DMS 273 (cell line): Measurements from ENCODE around the gene CACNA1B.
"Not testable (repeated sequence)": the region's sequence is repeated elsewhere in the genome, so short reads cannot be mapped to it uniquely, and the experiment has no call there.

ENCODE experiments used
- DNase-seq: peaks from one replicate; lab custom pipeline; 2025; ENCODE audit not compliant: unreplicated experiment; lab: John Stamatoyannopoulos, UW

CACNA1B gene

GRCh38 chr9:138095813-138096518 is 218.4 kb downstream of the CACNA1B start:
- DNase-seq: no peak

GRCh38 chr9:138096519-138096845 is 218.9 kb downstream of the CACNA1B start:
- no peak for DNase-seq

- DNase-seq: no peak
Measured at GRCh38 chr9:138097501-138097991, 220.0 kb downstream of the CACNA1B start.

GRCh38 chr9:138098116-138098907 is 220.7 kb downstream of the CACNA1B start:
- peak; percentile 16 for DNase-seq

- DNase-seq: no peak
Measured at GRCh38 chr9:138098908-138099791, 221.6 kb downstream of the CACNA1B start.

- DNase-seq: peak; percentile 91
Measured at GRCh38 chr9:138099803-138100598, 222.4 kb downstream of the CACNA1B start.

- peak; percentile 42 for DNase-seq
Measured at GRCh38 chr9:138100711-138101350, 223.2 kb downstream of the CACNA1B start.

GRCh38 chr9:138101444-138102234 is 224.1 kb downstream of the CACNA1B start:
- no peak for DNase-seq

- DNase-seq: no peak
Measured at GRCh38 chr9:138102246-138103051, 224.9 kb downstream of the CACNA1B start.

GRCh38 chr9:138103111-138103848 is 225.7 kb downstream of the CACNA1B start:
- DNase-seq: no peak

GRCh38 chr9:138103849-138104206 is 226.2 kb downstream of the CACNA1B start:
- peak; percentile 14 for DNase-seq

GRCh38 chr9:138104251-138105122 is 226.9 kb downstream of the CACNA1B start:
- DNase-seq: no peak

- no peak for DNase-seq
Measured at GRCh38 chr9:138105123-138105415, 227.5 kb downstream of the CACNA1B start.

- DNase-seq: no peak
Measured at GRCh38 chr9:138105561-138106505, 228.3 kb downstream of the CACNA1B start.

- not testable (repeated sequence) for DNase-seq
Measured at GRCh38 chr9:138107039-138107438, 229.5 kb downstream of the CACNA1B start.

GRCh38 chr9:138111607-138112006 is 234.0 kb downstream of the CACNA1B start:
- DNase-seq: no peak
